GM19099 (cell line): ENCODE data around the gene TBX4.

ENCODE experiments used
- POLR2A ChIP-seq: IDR thresholded peaks from 3 replicates; pipeline ENCODE4 v1.6.1; 2011; ENCODE audit warnings: low read depth; ENCODE audit not compliant: insufficient read length; ENCODE audit errors: extremely low read depth

The TBX4 gene

GRCh38 chr17:61511480-61512182, 59.4 kb downstream of the TBX4 start:
- no peak for TF ChIP-seq POLR2A

GRCh38 chr17:61514491-61514890, 62.3 kb downstream of the TBX4 start:
- TF ChIP-seq POLR2A = no peak

- no peak for TF ChIP-seq POLR2A
Measured at GRCh38 chr17:61517265-61517664, 65.0 kb downstream of the TBX4 start.

- TF ChIP-seq POLR2A = no peak
Measured at GRCh38 chr17:61517843-61518606, 65.8 kb downstream of the TBX4 start.

GRCh38 chr17:61519139-61519538, 66.9 kb downstream of the TBX4 start:
- no peak for TF ChIP-seq POLR2A

- TF ChIP-seq POLR2A = no peak
Measured at GRCh38 chr17:61519754-61520440, 67.7 kb downstream of the TBX4 start.

- TF ChIP-seq POLR2A = no peak
Measured at GRCh38 chr17:61520897-61521296, 68.7 kb downstream of the TBX4 start.

- TF ChIP-seq POLR2A = no peak
Measured at GRCh38 chr17:61522088-61522487, 69.9 kb downstream of the TBX4 start.

GRCh38 chr17:61524319-61524718, 72.1 kb downstream of the TBX4 start:
- no peak for TF ChIP-seq POLR2A

GRCh38 chr17:61528171-61528570, 75.9 kb downstream of the TBX4 start:
- TF ChIP-seq POLR2A = no peak

GRCh38 chr17:61531223-61531622, 79.0 kb downstream of the TBX4 start:
- no peak for TF ChIP-seq POLR2A

GRCh38 chr17:61532826-61533225, 80.6 kb downstream of the TBX4 start:
- no peak for TF ChIP-seq POLR2A

GRCh38 chr17:61533797-61534196, 81.6 kb downstream of the TBX4 start:
- TF ChIP-seq POLR2A = no peak

GRCh38 chr17:61534414-61534813, 82.2 kb downstream of the TBX4 start:
- no peak for TF ChIP-seq POLR2A
